Dedifferentiated amniotic fluid mesenchymal stem cell (primary cell): ENCODE data around the gene COPS6.

ENCODE experiments used
- DNase-seq: peaks from one replicate; pipeline ENCODE4 v3.0.0-alpha.2; 2016; ENCODE audit errors: extremely low spot score

Gene COPS6

DNA sequence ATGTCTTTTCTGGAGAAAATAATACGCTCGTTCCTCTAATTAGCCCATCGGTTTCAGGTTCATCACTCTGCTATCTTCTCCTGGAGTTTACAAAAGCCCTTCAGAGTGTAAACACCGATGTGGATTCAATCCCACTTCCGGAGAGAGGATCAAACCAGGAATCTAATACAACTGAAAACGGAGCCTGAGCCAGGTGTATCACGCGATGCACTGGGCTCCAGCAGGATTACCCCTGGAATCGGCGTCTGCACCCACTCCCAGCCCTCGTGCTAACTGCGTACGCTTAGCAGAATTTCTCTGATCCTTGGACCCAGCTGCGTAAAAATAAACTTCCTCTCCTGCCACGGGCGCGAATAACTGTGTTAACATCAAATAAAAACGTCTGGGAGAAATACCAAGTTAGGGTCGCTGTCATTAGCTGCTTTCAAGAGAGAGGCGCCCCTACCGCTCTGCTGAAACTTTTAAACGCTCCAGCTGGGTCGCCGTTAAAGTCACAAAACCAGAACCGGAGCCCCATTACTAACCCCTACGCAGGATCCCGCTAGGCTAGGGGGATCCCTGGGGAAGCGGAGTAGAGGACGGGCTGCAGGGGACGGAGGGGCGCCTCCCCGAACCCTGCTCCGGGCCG is 7.7 kb upstream of the COPS6 start:
- no peak for DNase-seq

DNA sequence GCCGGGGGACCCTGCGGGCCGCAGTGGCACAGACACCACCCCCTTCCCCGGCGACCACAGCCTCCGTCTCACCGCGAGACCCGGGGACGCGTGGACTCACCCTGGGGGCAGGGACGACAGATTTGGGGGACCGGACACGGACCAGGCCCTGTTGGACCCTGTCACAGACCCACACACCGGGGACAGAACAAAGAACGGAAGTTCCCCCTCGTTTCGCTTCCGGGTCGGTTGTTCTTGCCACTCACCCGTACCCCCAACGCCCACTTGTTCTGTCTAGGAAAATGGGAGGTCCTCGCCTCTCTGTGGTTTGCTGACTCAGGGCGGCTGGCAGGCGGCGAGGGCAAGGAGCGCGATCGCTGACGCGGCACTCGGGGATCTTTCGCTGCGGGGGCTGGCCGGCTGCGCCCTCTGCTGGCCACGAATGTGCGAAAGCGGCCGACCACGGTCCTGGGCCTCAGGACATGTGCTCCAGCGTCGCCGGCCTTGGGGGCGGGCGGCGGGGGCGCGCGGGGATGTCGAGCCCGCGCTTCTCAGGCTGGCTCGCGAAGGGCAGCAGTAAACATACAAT is 7.2 kb upstream of the COPS6 start, which contains the start of gene ZNF3:
Gene ZNF3, minus strand, starts transcription at position 189 of the 568 bp plus-strand sequence. CDS start 4,366 bp downstream, outside the sequence.
- DNase-seq = peak; percentile 99

DNA sequence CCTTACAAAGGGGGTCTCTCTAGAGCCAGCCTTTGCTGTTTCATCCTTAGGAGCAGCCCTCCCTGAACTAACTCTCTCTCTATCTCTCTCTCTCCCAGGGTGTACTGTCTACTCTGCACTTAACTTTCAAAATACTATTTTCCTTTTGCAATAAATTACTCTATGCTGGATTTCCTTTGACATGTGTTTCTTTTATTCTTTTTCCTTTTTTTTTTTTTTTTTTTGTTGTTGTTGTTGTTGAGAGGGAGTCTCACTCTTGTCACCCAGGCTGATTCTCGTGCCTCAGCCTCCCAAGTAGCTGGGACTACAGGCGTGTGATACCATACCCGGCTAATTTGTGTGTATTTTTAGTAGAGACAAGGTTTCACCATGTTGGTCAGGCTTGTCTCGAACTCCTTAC is 5.8 kb upstream of the COPS6 start:
- no peak for DNase-seq

DNA sequence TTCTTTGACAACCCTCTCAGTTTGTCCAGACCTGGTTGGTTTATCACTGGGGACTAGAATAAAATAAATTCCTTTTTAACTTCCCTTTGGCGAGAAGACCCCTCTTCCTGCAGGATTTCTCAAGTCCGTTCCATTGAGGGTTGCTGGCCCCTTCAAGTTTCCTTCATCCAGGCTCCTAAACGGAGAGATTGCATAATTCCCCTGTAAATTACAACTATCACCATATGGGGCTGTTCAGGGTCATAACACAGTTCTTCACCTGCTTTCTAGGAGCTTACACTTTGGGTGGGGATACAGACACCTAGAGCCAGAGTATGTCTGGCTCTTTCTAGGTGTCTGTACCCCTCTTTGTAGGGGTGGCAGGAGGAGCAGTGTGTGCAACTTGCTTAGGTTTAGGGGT is 3.3 kb upstream of the COPS6 start:
- DNase-seq = no peak

DNA sequence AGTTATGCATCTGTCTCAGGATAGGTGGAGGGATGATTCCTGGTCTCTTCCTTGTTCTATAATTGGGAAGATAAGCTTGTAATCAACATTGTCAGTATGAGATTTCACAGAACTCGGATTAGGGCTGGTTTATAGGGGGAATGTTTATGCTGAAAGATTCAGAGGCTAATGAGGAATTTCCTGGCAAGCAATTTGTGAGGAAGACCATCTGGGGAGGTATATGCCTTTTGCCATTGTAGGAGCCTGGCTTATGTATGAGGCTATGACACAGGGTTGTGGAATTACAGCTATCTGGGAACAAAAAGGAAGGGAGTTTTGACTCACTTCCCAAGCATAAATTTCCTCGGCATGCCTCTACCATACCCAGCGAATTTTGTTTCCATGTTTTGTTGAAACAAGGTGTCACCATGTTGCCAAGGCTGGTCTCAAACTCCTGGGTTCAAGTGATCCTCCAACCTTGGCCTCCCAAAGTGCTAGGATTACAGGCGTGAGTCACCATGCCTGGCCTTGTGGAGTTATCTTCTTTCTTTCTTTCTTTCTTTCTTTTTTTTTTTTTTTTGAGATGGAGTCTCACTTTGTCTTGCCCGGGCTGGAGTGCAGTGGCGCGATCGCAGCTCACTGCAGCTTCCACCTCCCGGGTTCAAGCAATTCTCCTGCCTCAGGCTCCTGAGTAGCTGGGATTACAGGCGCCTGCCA is 1.6 kb upstream of the COPS6 start:
- DNase-seq = peak; percentile 87

DNA sequence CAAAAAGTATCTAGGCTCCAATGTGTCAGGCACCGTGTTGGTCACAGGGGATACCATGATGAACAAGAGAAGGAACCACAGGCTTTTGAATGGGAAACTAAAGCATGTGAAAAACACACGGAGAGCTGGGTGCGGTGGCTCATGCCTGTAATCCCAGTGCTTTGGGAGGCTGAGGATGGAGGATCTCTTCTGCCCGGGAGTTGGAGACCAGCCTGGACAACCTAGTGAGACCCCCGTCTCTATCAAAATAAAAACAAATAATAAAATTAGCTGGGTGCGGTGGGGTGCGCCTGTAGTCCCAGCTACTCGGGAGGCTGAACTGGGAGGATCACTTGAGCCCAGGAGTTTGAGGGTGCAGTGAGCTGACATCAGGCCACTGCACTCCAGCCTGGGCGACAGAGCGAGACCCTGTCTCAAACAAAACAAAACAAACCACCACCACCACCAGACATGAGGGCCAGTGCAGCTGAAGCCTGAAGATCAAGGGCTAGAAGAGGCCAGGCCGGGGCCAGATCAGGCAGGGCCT is 611 bp upstream of the COPS6 start:
- no peak for DNase-seq

DNA sequence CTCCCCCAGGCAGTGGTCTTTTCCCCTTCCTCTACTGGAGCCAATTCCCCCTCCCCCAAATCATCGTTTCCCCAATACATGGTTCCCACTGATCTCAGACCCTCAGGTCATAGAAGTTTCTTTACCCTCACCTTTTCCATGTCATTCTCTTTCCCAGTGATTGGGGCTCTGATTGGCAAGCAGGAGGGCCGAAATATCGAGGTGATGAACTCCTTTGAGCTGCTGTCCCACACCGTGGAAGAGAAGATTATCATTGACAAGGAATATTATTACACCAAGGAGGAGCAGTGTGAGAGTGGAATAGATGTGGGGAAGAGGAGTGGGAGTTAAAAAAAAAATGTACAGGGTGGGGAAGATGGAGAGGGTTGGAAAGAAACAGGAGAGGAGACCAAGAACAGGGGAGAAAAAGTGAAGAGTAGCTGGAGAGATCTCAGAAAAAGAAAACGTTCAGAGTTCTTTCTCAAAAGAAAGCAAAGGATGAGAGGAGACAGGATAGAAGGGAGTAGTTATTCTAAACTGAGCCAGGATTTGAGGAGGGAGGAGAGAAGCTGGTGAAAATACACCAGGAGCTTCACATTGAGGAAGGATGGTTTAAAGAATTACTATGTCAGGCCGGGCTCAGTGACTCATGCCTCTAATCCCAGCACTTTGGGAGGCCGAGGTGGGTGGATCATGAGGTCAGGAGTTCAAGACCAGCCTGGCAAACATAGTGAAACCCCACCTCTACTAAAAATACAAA is 858 bp downstream of the COPS6 start:
- DNase-seq = no peak

DNA sequence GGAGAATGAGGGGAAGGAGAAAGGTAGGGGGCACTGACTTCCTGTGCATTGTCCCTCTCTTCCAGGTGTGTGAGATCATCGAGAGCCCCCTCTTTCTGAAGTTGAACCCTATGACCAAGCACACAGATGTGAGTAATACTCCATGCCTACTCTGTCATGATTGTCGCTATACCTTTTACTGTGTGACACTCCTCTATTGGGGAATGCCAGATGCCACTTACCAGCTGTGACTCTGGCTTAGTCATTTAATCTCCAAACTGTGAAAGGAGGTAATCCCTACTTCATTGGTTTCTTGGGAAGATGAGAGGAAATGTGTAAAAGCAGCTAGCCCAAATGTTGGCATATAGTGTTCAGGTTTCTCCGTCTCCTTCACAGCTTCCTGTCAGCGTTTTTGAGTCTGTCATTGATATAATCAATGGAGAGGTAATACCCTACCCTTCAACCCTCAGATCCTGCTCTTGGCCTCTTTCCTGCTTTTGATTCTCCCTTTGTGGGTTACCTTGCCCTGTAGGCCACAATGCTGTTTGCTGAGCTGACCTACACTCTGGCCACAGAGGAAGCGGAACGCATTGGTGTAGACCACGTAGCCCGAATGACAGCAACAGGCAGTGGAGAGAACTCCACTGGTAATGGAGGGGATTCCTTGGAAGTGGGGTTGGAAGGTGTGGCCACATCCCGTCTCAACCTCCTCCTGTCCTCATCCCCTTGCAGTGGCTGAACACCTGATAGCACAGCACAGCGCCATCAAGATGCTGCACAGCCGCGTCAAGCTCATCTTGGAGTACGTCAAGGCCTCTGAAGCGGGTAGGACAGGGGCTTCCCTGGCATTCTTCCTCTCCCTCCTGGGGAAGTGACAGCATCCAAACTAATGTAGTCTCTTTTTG is 2.0 kb downstream of the COPS6 start:
- DNase-seq = no peak

DNA sequence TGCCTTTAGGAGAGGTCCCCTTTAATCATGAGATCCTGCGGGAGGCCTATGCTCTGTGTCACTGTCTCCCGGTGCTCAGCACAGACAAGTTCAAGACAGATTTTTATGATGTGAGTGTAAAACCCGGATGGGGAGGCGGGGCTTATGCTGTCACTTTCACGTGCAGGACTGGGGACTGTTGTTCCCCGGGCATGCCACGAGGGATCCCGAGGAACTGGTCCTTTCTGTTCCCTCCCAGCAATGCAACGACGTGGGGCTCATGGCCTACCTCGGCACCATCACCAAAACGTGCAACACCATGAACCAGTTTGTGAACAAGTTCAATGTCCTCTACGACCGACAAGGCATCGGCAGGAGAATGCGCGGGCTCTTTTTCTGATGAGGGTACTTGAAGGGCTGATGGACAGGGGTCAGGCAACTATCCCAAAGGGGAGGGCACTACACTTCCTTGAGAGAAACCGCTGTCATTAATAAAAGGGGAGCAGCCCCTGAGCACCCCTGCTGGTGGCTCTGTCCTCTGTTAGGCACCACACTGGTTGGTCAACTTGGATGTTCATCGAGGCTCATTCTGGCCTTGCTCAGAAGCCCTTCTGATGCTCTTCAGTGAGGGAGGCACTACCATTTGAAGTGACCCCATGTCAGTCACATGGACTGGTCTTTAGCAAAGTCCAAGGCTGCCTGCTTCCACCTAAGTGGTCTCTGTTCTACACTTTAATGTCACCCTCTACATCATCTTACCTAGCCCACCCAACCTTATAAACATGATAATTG is 2.8 kb downstream of the COPS6 start:
- no peak for DNase-seq

DNA sequence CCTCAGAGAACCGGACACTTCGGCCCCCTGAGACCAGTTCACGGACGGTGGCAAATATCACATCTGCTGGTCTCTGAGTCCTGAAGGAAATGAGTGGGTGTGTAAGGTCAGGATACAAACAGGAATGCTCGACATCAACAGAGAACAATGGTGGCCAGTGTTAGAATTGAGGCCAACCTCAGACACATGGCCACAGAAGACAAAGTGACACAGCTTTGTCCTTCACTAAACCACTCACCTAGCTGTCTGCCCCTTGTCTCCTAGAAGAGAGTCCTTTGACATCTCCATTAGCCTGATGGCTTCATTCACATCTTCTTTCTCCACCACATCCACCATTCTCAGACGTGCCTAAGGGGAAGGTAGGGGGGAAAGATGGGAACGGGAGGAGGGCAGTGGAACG is 4.3 kb downstream of the COPS6 start:
- DNase-seq = no peak

DNA sequence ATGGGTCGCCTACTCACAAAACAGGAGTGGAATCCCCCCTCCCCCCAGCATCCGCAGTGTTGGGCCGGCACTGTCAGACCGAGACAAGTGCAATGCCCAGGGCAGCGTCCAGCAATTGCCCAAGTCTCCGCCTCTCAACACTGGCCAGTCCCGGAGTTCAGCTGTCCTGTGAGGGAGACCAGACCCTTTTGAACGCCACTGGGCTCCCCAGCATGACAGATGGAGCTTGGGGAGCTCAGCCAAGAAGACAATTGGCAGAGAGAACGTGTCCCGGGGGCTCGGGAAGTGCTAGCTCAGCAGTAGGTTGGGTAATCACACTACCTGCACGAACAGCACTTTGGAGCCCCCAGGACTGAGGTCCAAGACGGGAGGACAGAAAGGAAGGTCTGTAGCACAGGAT is 4.7 kb downstream of the COPS6 start:
- DNase-seq = no peak

DNA sequence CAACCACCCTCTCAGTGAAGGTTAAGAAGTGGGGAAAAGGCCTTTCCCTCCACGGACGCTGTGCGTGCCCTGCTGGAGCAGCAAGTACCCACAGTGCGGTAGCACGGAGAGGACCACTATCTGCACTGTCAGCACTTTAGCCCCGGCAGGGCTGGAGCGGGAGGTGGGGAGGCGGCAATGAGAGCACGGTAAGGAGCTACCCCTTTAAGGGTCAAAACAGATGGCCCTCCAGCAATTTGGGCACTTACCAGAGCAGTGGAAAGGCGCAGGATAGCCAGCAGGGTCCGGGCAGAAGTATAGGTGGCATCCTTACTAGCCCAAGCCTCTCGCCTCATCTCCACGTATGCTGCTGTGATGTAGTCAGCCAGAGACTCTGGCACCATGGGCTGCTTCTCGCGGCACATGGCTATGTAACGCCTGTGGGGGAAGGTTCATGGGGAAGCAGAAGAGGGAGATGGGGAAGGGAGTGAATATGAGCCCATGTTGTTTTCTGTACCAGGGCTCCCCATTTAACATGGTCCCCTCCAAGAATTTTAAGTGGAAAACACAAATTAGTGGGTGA is 5.2 kb downstream of the COPS6 start:
- DNase-seq = no peak

DNA sequence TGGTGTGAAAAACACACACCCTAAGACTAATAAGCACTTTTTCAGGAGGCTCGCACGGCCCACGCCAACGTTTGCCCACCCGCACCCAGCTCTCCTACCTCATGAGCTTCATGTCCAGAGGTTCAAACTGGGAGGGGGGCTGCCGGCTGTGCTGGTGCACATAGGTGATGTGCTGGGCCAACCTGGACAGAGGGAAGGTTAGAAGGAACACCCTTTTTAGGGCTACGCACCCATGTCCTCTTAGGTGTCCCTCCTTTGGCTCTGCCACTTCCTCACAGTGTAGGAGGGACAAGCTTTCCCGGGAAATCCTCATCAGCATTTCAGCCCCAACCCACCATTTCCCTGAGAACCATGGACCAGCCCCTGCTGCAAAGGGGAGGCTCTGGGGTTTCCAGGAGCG is 6.5 kb downstream of the COPS6 start:
- DNase-seq = no peak

DNA sequence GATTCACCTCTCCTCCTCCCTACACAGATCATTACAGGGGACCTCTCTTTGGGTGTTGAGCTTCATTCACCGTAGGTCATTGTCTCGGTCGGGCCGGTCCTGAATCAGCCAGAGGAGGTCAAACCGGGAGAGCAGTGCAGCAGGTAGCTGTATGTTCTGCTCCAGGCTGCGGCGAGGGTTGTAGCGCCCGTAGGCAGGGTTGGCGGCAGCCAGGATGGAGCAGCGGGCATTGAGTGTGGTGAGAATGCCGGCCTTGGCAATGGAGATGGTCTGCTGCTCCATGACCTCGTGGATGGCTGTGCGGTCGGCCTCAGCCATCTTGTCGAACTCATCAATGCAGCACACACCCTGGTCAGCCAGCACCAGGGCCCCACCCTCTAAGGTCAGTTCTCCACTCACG is 6.9 kb downstream of the COPS6 start:
- DNase-seq = no peak

DNA sequence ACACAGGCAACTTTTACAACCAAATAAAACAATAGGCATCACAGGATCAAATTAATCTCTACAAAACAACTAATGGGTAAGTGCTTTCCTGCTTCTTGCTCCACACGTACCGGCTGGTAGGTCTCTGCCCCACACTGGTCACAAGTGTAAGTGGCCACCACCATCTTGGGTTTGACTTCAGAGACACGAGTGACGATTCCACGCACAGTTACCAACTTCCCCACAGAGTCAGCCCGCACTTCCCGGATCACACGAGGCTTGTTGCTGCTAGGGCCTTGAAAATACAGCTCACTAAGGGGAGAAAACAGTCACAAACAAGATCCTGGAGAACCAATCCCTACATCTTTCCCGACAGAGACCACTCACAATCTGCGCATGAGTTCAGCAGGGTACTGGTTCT is 10.1 kb downstream of the COPS6 start:
- no peak for DNase-seq

DNA sequence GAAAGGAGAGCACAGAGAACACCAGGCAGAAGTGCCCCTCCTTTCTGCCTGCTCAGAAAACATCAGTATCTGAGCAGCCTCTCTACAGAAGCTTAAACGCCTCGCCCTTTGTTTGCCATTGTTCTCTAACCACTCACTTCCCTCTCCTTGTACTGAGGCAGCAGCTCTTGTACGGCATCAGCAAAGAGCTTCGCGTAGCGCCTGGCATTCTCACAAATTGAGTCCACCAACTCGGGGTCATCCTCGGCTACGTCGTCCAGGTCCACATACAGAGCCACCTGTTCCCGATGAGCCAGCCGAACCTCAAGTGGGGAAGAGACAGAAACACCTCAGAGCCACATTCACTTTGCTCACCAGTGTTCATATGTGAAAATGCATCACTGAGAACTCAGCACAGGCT is 10.7 kb downstream of the COPS6 start:
- no peak for DNase-seq

DNA sequence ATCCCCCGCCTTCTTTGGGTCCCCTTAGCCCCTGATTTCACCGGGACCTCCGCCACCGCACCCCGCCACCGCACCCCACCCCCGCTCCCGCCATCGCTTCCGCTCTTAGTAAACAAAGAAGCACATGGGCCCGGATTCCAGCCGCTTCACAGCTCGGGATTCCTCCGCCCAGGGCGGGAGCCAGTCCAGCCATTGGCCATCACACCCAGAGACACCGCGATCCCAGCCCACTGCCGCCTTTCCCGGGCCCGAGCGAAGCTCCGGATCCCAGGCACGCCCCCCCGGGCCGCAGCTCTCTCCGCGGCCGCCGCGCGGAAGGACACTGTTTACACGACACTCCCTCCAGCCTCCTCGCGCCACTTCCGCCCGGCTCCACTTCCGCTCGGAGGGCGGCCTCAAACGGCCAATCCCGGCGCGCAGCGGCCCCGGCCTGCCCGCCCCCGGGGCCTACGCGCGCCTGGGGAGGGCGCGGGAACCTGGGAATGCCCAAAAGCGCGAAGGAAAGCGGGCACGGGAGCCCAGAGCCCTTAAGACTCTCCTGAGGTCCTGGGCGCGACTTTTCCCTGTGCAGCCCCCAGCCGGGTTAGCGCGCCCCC is 11.7 kb downstream of the COPS6 start:
- peak; percentile 94 for DNase-seq

DNA sequence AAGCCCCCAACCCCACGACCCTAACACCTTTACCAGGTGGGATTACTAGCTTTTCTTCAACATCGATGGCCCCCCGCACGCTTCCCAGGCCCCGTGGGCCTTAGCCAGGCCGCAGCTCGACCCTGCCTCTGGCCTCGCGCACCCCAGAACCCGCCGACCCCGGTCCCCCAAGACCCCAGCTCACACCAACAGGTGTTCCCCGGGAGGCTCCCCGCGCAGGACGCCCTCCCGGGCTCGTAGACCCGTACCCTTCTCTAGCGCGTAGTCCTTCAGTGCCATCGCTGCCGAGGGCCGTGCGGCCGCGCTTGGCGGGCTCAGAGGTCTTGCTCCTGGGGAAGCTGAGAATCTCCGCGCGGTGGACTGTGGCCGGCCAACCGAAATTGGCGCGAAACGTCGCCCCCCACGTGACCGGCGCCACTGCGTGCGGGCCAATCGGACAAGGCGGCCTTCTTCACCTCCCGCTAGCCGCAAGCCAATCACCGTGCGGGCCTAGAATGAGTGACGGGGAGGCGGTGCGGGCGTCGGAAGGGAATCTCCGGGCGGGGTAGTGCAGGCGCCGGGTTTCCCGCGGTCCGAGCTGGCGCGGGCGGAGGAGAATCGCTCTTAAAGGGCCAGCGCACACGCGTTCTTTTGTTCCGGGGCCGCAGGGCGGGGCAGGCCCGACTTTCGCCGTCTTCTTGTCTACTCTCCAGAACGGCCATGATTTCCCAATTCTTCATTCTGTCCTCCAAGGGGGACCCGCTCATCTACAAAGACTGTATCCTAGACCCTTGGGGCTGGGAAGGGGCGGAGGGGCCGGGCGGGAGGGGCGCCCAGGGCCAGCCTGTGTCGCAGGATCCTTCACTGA is 12.5 kb downstream of the COPS6 start, which contains the start of the genes AP4M1 and MCM7:
Gene AP4M1, plus strand, starts transcription at position 628 of the 847 bp plus-strand sequence. Its CDS starts 72 bp downstream, at position 700.
Gene MCM7, minus strand, starts transcription at position 382 of the 847 bp plus-strand sequence. Its CDS starts 103 bp downstream, at position 279.
- peak; percentile 98 for DNase-seq
